Panc1 (cell line): ENCODE results near the gene CDK11B. TPM values are rescaled to one million over a fixed set of nuclear protein-coding genes. Genes with fewer than 3 reads are reported as not detected.
A peak's percentile ranks its signal among the peaks of the same experiment; 100 is the strongest.

Experiments
- ATAC-seq: fragments of 200-7000 bp; cut with Tn5 transposase; 2 replicates; pipeline ENCODE4 v1.9.1; 2020; ENCODE audit warnings: mild to moderate bottlenecking, moderate library complexity
- BruUV-seq: library from RNA; stranded (reverse); fragments of 400-500 nt; replicated peaks from 2 replicates; lab custom pipeline; 2021; lab: Mats Ljungman, UMichigan
- CTCF ChIA-PET: fragments of 300-600 bp; sonication (Branson Sonifier 250); formaldehyde crosslinking; loops from one replicate; lab custom pipeline; 2022; ENCODE audit warnings: antibody characterized with exemption; lab: Charles Lee
- POLR2A ChIA-PET: fragments of 300-600 bp; sonication (Branson Sonifier 250); formaldehyde crosslinking; loops from one replicate; lab custom pipeline; 2022; ENCODE audit warnings: antibody characterized with exemption; lab: Charles Lee
- DNase-seq: peaks from one replicate; pipeline ENCODE4 v3.0.0-alpha.2; 2010; ENCODE audit warnings: low read depth, low spot score
- H3K27ac ChIP-seq: 2 replicates; pipeline ENCODE4 v1.5.1; 2011; ENCODE audit warnings: mild to moderate bottlenecking, low read length, inconsistent platforms
- H3K27me3 ChIP-seq: fragments of 200-500 bp; sonication (Bioruptor generic); 2 replicates; pipeline ENCODE4 v1.6.0; 2014; ENCODE audit warnings: low read length, inconsistent platforms; ENCODE audit not compliant: control insufficient read depth, insufficient read depth
- H3K36me3 ChIP-seq: fragments of 200-500 bp; sonication (Bioruptor generic); 2 replicates; pipeline ENCODE4 v1.5.1; 2014; ENCODE audit warnings: inconsistent platforms, mild to moderate bottlenecking, low read length, moderate library complexity; ENCODE audit not compliant: control insufficient read depth, insufficient read depth
- H3K4me1 ChIP-seq: 2 replicates; pipeline ENCODE4 v1.5.1; 2011; ENCODE audit warnings: inconsistent platforms, mild to moderate bottlenecking, low read length, moderate library complexity; ENCODE audit not compliant: control insufficient read depth, insufficient read depth
- H3K4me3 ChIP-seq, 2 experiments: 2 replicates each; pipeline ENCODE4 v1.5.1; 2011 to 2012; ENCODE audit warnings: low read depth in 2 of 2, low read length in 2 of 2, mild to moderate bottlenecking in 2 of 2, inconsistent platforms in 1 of 2, moderate library complexity in 1 of 2
- H3K9me3 ChIP-seq: fragments of 200-500 bp; sonication (Bioruptor generic); 2 replicates; pipeline ENCODE4 v1.5.1; 2014; ENCODE audit warnings: low read depth, mild to moderate bottlenecking, inconsistent platforms, low read length, moderate library complexity; ENCODE audit not compliant: control insufficient read depth, insufficient read depth
- CTCF ChIP-seq: fragments of 450-650 bp; IDR thresholded peaks from 2 replicates; pipeline ENCODE4 v1.5.1; 2017; ENCODE audit warnings: mild to moderate bottlenecking
- POLR2AphosphoS5 ChIP-seq: IDR thresholded peaks from 2 replicates; pipeline ENCODE4 v1.6.1; 2012; ENCODE audit warnings: mild to moderate bottlenecking, low read depth, low read length, moderate library complexity
- REST ChIP-seq, 2 experiments: IDR thresholded peaks; 2 replicates each; pipeline ENCODE4 v1.6.1; 2011 to 2012; ENCODE audit warnings: low read depth in 2 of 2, control low read depth in 1 of 2, low read length in 1 of 2, mild to moderate bottlenecking in 1 of 2, moderate library complexity in 1 of 2; ENCODE audit not compliant: insufficient read depth in 1 of 2
- SIN3A ChIP-seq: IDR thresholded peaks from 2 replicates; pipeline ENCODE4 v1.6.1; 2012; ENCODE audit warnings: low read depth, mild to moderate bottlenecking, low read length, moderate library complexity, borderline replicate concordance; ENCODE audit not compliant: insufficient read depth
- TCF7L2 ChIP-seq: IDR thresholded peaks from 2 replicates; pipeline ENCODE4 v1.6.1; 2011; ENCODE audit warnings: mild to moderate bottlenecking, low read depth, low read length, inconsistent platforms
- in situ Hi-C: cut with HindIII; loops from 2 replicates; pipeline ENCODE4 v1.10.0; 2016; ENCODE audit warnings: low sequenced_read_pairs, low pct_unique_long_range_greater_than_20kb
- intact Hi-C: fragments of 100-400 bp; cut with micrococcal nuclease; formaldehyde crosslinking; loops from one replicate; pipeline ENCODE4 v1.10.0; 2022; ENCODE audit not compliant: unreplicated experiment
- total RNA-seq: library from RNA; stranded (reverse); gene quantifications from one replicate; pipeline ENCODE4 v1.2.1, GENCODE V29; 2021; ENCODE audit not compliant: unreplicated experiment

The CDK11B gene
- total RNA-seq, 1 experiment from 2014 or later: 36.5 TPM

GRCh38 chr1:1601564-1602303 is 57.1 kb downstream of the CDK11B start:
- no peaks in the 10 kb centered on the region for H3K27me3 ChIP-seq
- intact Hi-C loops (no loop called here), in situ Hi-C loops (no loop called here)
- CTCF ChIA-PET: no interaction called here
- H3K9me3 ChIP-seq: no peaks in the 10 kb centered on the region
- POLR2A ChIA-PET: no interaction called here
- no peak for TF ChIP-seq SIN3A
- no peak for TF ChIP-seq POLR2AphosphoS5
- no peak for TF ChIP-seq REST (IDR thresholded peaks at IDR 0.05; ENCODE audit: insufficient read depth in 1 of 2, low read depth in 2 of 2, low read length in 1 of 2)
- TF ChIP-seq CTCF: no peak
- TF ChIP-seq TCF7L2: no peak
- H3K27ac ChIP-seq: no peak overlapping the region
- H3K4me1 ChIP-seq: peaks cover 10% of the 10 kb centered on the region
- no peak for ATAC-seq
- H3K4me3 ChIP-seq: no peak overlapping the region
- no TSS peak for BruUV-seq
- no peaks in the 10 kb centered on the region for H3K36me3 ChIP-seq
- no peak for DNase-seq

GRCh38 chr1:1600861-1601563 is 57.8 kb downstream of the CDK11B start:
- Histone ChIP-seq H3K27ac (no peak overlapping the region), H3K4me3 (peak overlapping the region; percentile 41 to 53; a peak in 1 of 4 replicates), H3K4me1 (peaks cover 10% of the 10 kb centered on the region), H3K36me3 (no peaks in the 10 kb centered on the region), H3K27me3 (no peaks in the 10 kb centered on the region), H3K9me3 (no peaks in the 10 kb centered on the region)
- CTCF ChIA-PET: no interaction called here
- POLR2A ChIA-PET: no interaction called here
- no TSS peak for BruUV-seq
- DNase-seq (no peak), ATAC-seq (no peak)
- intact Hi-C loops (no loop called here), in situ Hi-C loops (no loop called here)
- TF ChIP-seq SIN3A (no peak), TCF7L2 (no peak)
